IMR-90 (cell line): ENCODE data around the gene RPS6KA6. TPM values are rescaled to one million over a fixed set of nuclear protein-coding genes. Genes with fewer than 3 reads are reported as not detected.
A peak's percentile ranks its signal among the peaks of the same experiment; 100 is the strongest.

ENCODE experiments used
- ATAC-seq: fragments of 200-7000 bp; cut with Tn5 transposase; 2 replicates; pipeline ENCODE4 v1.9.1; 2020; ENCODE audit warnings: low read depth, mild to moderate bottlenecking, moderate library complexity
- Bru-seq: library from RNA; stranded (reverse); fragments of 400-500 nt; gene quantifications from one replicate; lab custom pipeline; 2021; lab: Mats Ljungman, UMichigan
- BruChase-seq, 2 experiments: library from RNA; stranded (reverse); fragments of 400-500 nt; gene quantifications; one replicate each; lab custom pipeline; 2021; lab: Mats Ljungman, UMichigan
- BruUV-seq: library from RNA; stranded (reverse); fragments of 400-500 nt; replicated peaks from 2 replicates; lab custom pipeline; 2021; lab: Mats Ljungman, UMichigan
- CTCF ChIA-PET: fragments of 300-600 bp; formaldehyde crosslinking; extraction: SDS; loops from one replicate; lab custom pipeline; 2021; ENCODE audit warnings: antibody characterized with exemption; lab: Yijun Ruan, JAX
- POLR2A ChIA-PET: fragments of 300-600 bp; sonication (Branson Sonifier 250); formaldehyde crosslinking; loops from one replicate; lab custom pipeline; 2022; ENCODE audit warnings: antibody characterized with exemption; ENCODE audit not compliant: unreplicated experiment; lab: Charles Lee
- DNase-seq: peaks from one replicate; pipeline ENCODE4 v3.0.0; 2013
- H2AFZ ChIP-seq: replicated peaks from 2 replicates; pipeline ENCODE3; 2013; ENCODE audit warnings: low read length, mild to moderate bottlenecking; ENCODE audit not compliant: poor library complexity
- H2AK5ac ChIP-seq: 2 replicates; pipeline ENCODE4 v1.6.1; 2013; ENCODE audit warnings: low read depth, low read length, inconsistent platforms
- H2AK9ac ChIP-seq: replicated peaks from 2 replicates; pipeline ENCODE3; 2013; ENCODE audit warnings: mild to moderate bottlenecking, low read depth, low read length, moderate library complexity; ENCODE audit not compliant: poor library complexity
- H2BK120ac ChIP-seq: 2 replicates; pipeline ENCODE4 v1.6.1; 2013; ENCODE audit warnings: low read depth, low read length, inconsistent platforms
- H2BK15ac ChIP-seq: 3 replicates; pipeline ENCODE4 v1.6.1; 2013; ENCODE audit warnings: low read depth, low read length, inconsistent platforms
- H2BK20ac ChIP-seq: 2 replicates; pipeline ENCODE4 v1.6.1; 2013; ENCODE audit warnings: low read depth, mild to moderate bottlenecking, inconsistent platforms, low read length, moderate library complexity
- H2BK5ac ChIP-seq: 2 replicates; pipeline ENCODE4 v1.6.1; 2013; ENCODE audit warnings: mild to moderate bottlenecking, low read depth, low read length, inconsistent platforms; ENCODE audit not compliant: poor library complexity, severe bottlenecking
- H3K14ac ChIP-seq: replicated peaks from 2 replicates; pipeline ENCODE4 v1.6.1; 2013; ENCODE audit warnings: low read depth, low read length, inconsistent platforms
- H3K18ac ChIP-seq: 2 replicates; pipeline ENCODE4 v1.6.1; 2013; ENCODE audit warnings: low read depth, low read length, control low read depth
- H3K23ac ChIP-seq: 2 replicates; pipeline ENCODE4 v1.6.1; 2013; ENCODE audit warnings: low read depth, low read length, inconsistent platforms
- H3K27ac ChIP-seq: 2 replicates; pipeline ENCODE4 v1.5.1; 2013; ENCODE audit warnings: mild to moderate bottlenecking, control low read depth, low read length; ENCODE audit not compliant: insufficient read depth
- H3K27me3 ChIP-seq: 2 replicates; pipeline ENCODE4 v1.6.1; 2013; ENCODE audit warnings: low read length; ENCODE audit not compliant: control insufficient read depth, insufficient read depth
- H3K36me3 ChIP-seq: 2 replicates; pipeline ENCODE4 v1.6.1; 2013; ENCODE audit warnings: low read length, mixed read lengths; ENCODE audit not compliant: control insufficient read depth, insufficient read depth
- H3K4ac ChIP-seq: 2 replicates; pipeline ENCODE4 v1.6.1; 2013; ENCODE audit warnings: low read depth, low read length, inconsistent platforms
- H3K4me1 ChIP-seq: 2 replicates; pipeline ENCODE4 v1.6.1; 2013; ENCODE audit warnings: low read length, mixed read lengths; ENCODE audit not compliant: control insufficient read depth, insufficient read depth
- H3K4me2 ChIP-seq: 2 replicates; pipeline ENCODE4 v1.6.1; 2013; ENCODE audit warnings: low read depth, mild to moderate bottlenecking, control low read depth, low read length, moderate library complexity
- H3K4me3 ChIP-seq: 2 replicates; pipeline ENCODE4 v1.5.1; 2013; ENCODE audit warnings: low read depth, mild to moderate bottlenecking, control low read depth, low read length, moderate library complexity; ENCODE audit not compliant: insufficient read depth
- H3K56ac ChIP-seq: 2 replicates; pipeline ENCODE4 v1.6.1; 2013; ENCODE audit warnings: low read length, inconsistent platforms; ENCODE audit not compliant: insufficient read depth; ENCODE audit errors: extremely low read depth
- H3K79me1 ChIP-seq, 2 experiments: 2 replicates each; pipeline ENCODE4 v1.6.1; 2013; ENCODE audit warnings: low read length in 2 of 2, inconsistent platforms in 1 of 2, low read depth in 1 of 2
- H3K9ac ChIP-seq: 2 replicates; pipeline ENCODE4 v1.6.1; 2013; ENCODE audit warnings: low read depth, low read length, control low read depth
- H3K9me1 ChIP-seq: 2 replicates; pipeline ENCODE4 v1.6.1; 2013; ENCODE audit warnings: low read length, inconsistent platforms; ENCODE audit not compliant: insufficient read depth
- H3K9me3 ChIP-seq: 2 replicates; pipeline ENCODE4 v1.6.1; 2013; ENCODE audit warnings: low read length; ENCODE audit not compliant: control insufficient read depth, insufficient read depth
- H4K20me1 ChIP-seq: 2 replicates; pipeline ENCODE4 v1.6.1; 2013; ENCODE audit warnings: low read length, inconsistent platforms; ENCODE audit not compliant: insufficient read depth
- H4K5ac ChIP-seq: 2 replicates; pipeline ENCODE4 v1.6.1; 2013; ENCODE audit warnings: mild to moderate bottlenecking, low read depth, low read length, control low read depth
- H4K8ac ChIP-seq, 2 experiments: 2 replicates each; pipeline ENCODE4 v1.6.1; 2013; ENCODE audit warnings: low read depth in 2 of 2, low read length in 2 of 2, control low read depth in 1 of 2, inconsistent platforms in 1 of 2
- H4K91ac ChIP-seq: 2 replicates; pipeline ENCODE4 v1.6.1; 2013; ENCODE audit warnings: low read depth, low read length, inconsistent platforms; ENCODE audit not compliant: insufficient read depth
- BHLHE40 ChIP-seq: fragments of 150-350 bp; IDR thresholded peaks from 2 replicates; pipeline ENCODE4 v1.6.1; 2016; ENCODE audit warnings: mild to moderate bottlenecking, low read depth, low read length
- CEBPB ChIP-seq: IDR thresholded peaks from 2 replicates; pipeline ENCODE4 v1.6.1; 2012; ENCODE audit warnings: low read depth, low read length, improper control_type of control experiment
- CHD1 ChIP-seq: IDR thresholded peaks from 2 replicates; pipeline ENCODE4 v1.6.1; 2012; ENCODE audit warnings: low read depth, low read length, improper control_type of control experiment
- FOS ChIP-seq: fragments of 150-350 bp; IDR thresholded peaks from 2 replicates; pipeline ENCODE4 v1.6.1; 2016; ENCODE audit warnings: low read depth, low read length
- MAFK ChIP-seq: IDR thresholded peaks from 2 replicates; pipeline ENCODE4 v1.6.1; 2012; ENCODE audit warnings: low read depth, low read length, improper control_type of control experiment
- MAZ ChIP-seq: IDR thresholded peaks from 2 replicates; pipeline ENCODE4 v1.6.1; 2012; ENCODE audit warnings: low read depth, mild to moderate bottlenecking, low read length, improper control_type of control experiment, moderate library complexity, borderline replicate concordance
- NFE2L2 ChIP-seq: fragments of 150-350 bp; IDR thresholded peaks from 2 replicates; pipeline ENCODE4 v1.6.1; 2016; ENCODE audit warnings: low read depth, mild to moderate bottlenecking, low read length
- POLR2A ChIP-seq: IDR thresholded peaks from 2 replicates; pipeline ENCODE4 v1.6.1; 2012; ENCODE audit warnings: mild to moderate bottlenecking, low read depth, low read length
- RAD21 ChIP-seq: IDR thresholded peaks from 2 replicates; pipeline ENCODE4 v1.6.1; 2012; ENCODE audit warnings: low read length, improper control_type of control experiment
- RCOR1 ChIP-seq: IDR thresholded peaks from 2 replicates; pipeline ENCODE4 v1.6.1; 2012; ENCODE audit warnings: mild to moderate bottlenecking, low read length, improper control_type of control experiment; ENCODE audit not compliant: insufficient replicate concordance
- RFX5 ChIP-seq: IDR thresholded peaks from 2 replicates; pipeline ENCODE4 v1.8.0; 2012; ENCODE audit warnings: low read depth, mild to moderate bottlenecking, low read length, moderate library complexity
- SMC3 ChIP-seq: fragments of 150-350 bp; IDR thresholded peaks from 2 replicates; pipeline ENCODE4 v1.6.1; 2016; ENCODE audit warnings: low read depth, mild to moderate bottlenecking, antibody characterized with exemption, low read length, moderate library complexity
- WGBS, 2 experiments: methylation state at CpG; one replicate each; pipeline versions ENCODE4 v1.1.5 to v1.1.7; 2013; ENCODE audit warnings: missing lambda C conversion rate in 2 of 2; ENCODE audit not compliant: insufficient read length in 1 of 2; ENCODE audit errors: extremely low coverage in 2 of 2; 5-methylcytosine and 5-hydroxymethylcytosine counted together
- dilution Hi-C: fragments of 300-500 bp; cut with HindIII; formaldehyde crosslinking; loops from one replicate; pipeline ENCODE4 v1.14.3; 2018; ENCODE audit warnings: low sequenced_read_pairs; ENCODE audit not compliant: unreplicated experiment
- in situ Hi-C: fragments of 300-500 bp; cut with MboI; formaldehyde crosslinking; loops from 3 replicates; pipeline ENCODE4 v1.14.3; 2019; ENCODE audit warnings: low sequenced_read_pairs, inconsistent platforms, mixed read lengths
- intact Hi-C: fragments of 100-400 bp; cut with micrococcal nuclease; formaldehyde crosslinking; loops from 2 replicates; pipeline ENCODE4 v1.10.0; 2022
- long read RNA-seq: library from polyadenylated mRNA; unstranded; transcript quantifications from one replicate; pipeline ENCODE4 v2.0.0, GENCODE V29; 2021; ENCODE audit not compliant: unreplicated experiment
- polyA plus RNA-seq, 3 experiments: library from polyadenylated mRNA; depleted of rRNA; stranded (reverse); fragments of >200 nt; gene quantifications; 2 replicates each; pipeline ENCODE4 v1.2.3, GENCODE V29; 2012; ENCODE audit warnings: low replicate concordance in 1 of 3
- total RNA-seq: library from RNA; depleted of rRNA; stranded (reverse); fragments of >200 nt; gene quantifications from 2 replicates; pipeline ENCODE4 v1.2.3, GENCODE V29; 2012; rRNA removed
- TF ChIP-seq, protein P1 (sequence below): fragments of 150-350 bp; IDR thresholded peaks from 2 replicates; pipeline ENCODE4 v1.6.1; 2016; ENCODE audit warnings: low read depth, mild to moderate bottlenecking, low read length, moderate library complexity, borderline replicate concordance
- TF ChIP-seq, protein P2 (sequence below): fragments of 150-350 bp; IDR thresholded peaks from 2 replicates; pipeline ENCODE4 v1.6.1; 2017; ENCODE audit warnings: mild to moderate bottlenecking, antibody characterized with exemption, low read length, low read depth

Gene RPS6KA6
- 6.8 and 9.4 TPM in 2 replicates for total RNA-seq
- polyA plus RNA-seq (2012; rRNA removed), result 2.6 and 3.6 TPM in 2 replicates
- polyA plus RNA-seq (2012; cell fraction: cytosol; rRNA removed), result 0.38 and 0.75 TPM in 2 replicates
- 1.2 and 7.6 TPM in 2 replicates for polyA plus RNA-seq (2012; cell fraction: nucleus; rRNA removed; ENCODE audit: low replicate concordance)
- percentile 53 among the genes with signal in this experiment for Bru-seq, nascent RNA
- percentile 46 among the genes with signal in this experiment for BruChase-seq, experiment 1, labeled RNA remaining after a 6-hour chase
- BruChase-seq, experiment 2, labeled RNA remaining after a 2-hour chase, result percentile 58 among the genes with signal in this experiment
- long read RNA-seq, transcript RPS6KA6-201 (22 exons, 2,547 nt), result major isoform, 5 of 10 reads
- long read RNA-seq, partial matches to known transcripts, result 0 of 10 reads
- long read RNA-seq, other reads (novel, unspliced or antisense), result 5 of 10 reads

- peak within 1 kb of the TSS; percentile 8; the same call in 1 of the 2 replicates for H3K23ac ChIP-seq
- peak within 1 kb of the TSS; percentile 26 for H2BK5ac ChIP-seq
- H3K4me3 ChIP-seq, result peak within 1 kb of the TSS; percentile 68
- no TSS peak for BruUV-seq
- H3K14ac ChIP-seq, result no peak within 1 kb of the TSS
- H4K91ac ChIP-seq, result no peak within 1 kb of the TSS; the same call in 1 of the 2 replicates
- peak within 1 kb of the TSS; percentile 30; the same call in 1 of the 2 replicates for H3K56ac ChIP-seq
- dilution Hi-C loops (no loop called here), intact Hi-C loops (loop anchor here (1.0 to 10.0 kb wide), 3 partner anchors 141 to 317 kb away; partner anchors contain the start of gene HDX), in situ Hi-C loops (no loop called here)
- H3K27me3 ChIP-seq, result no peaks in the 10 kb centered on the region
- H3K4me1 ChIP-seq, result no peaks in the 10 kb centered on the region
- H3K27ac ChIP-seq, result peak within 1 kb of the TSS; percentile 28
- H4K20me1 ChIP-seq, result no peaks in the 10 kb centered on the region
- ChIA-PET CTCF (interaction anchor here (1.1 kb wide), 1 partner anchor 141 kb away, joined by 3 read pairs; no protein-coding TSS in a partner anchor), POLR2A (no interaction called here)
- no peak within 1 kb of the TSS; the same call in 1 of the 2 replicates for H2BK120ac ChIP-seq
- peak within 1 kb of the TSS; percentile 50 for H3K4ac ChIP-seq
- peak within 1 kb of the TSS; percentile 28; the same call in 1 of the 2 replicates for H4K5ac ChIP-seq
- ATAC-seq (peak; percentile 68), DNase-seq (peak; percentile 22)
- no peaks in the 10 kb centered on the region for H3K36me3 ChIP-seq
- no peaks in the 10 kb centered on the region for H3K79me1 ChIP-seq
- H3K9ac ChIP-seq, result peak within 1 kb of the TSS; percentile 27
- no peak within 1 kb of the TSS for H2BK20ac ChIP-seq
- 17% methylated on average over 7 of the region's 81 CpGs; no CpG with 5 or more reads in 1 of the 2 experiments for WGBS, 2 experiments
- 0 out of 2 replicates have a peak within 1 kb of the TSS, but pooled peaks have one; percentile 33 for H2AK5ac ChIP-seq
- no peak within 1 kb of the TSS for H3K18ac ChIP-seq
- H3K9me1 ChIP-seq, result peaks cover 3% of the 10 kb centered on the region; the same call in 1 of the 2 replicates
- H2AFZ ChIP-seq, result peak within 1 kb of the TSS; percentile 89
- H2AK9ac ChIP-seq, result peak within 1 kb of the TSS; percentile 78
- H2BK15ac ChIP-seq, result no peak within 1 kb of the TSS
- no peaks in the 10 kb centered on the region for H3K9me3 ChIP-seq
- peak within 1 kb of the TSS in 1 of 2 experiments; percentile 58; a peak in 1 of 4 replicates for H4K8ac ChIP-seq
- H3K4me2 ChIP-seq, result peak within 1 kb of the TSS; percentile 98
- TF ChIP-seq MAZ, result no peak
- no peak for TF ChIP-seq RFX5
- no peak for TF ChIP-seq SMC3
- TF ChIP-seq, protein P1, sequence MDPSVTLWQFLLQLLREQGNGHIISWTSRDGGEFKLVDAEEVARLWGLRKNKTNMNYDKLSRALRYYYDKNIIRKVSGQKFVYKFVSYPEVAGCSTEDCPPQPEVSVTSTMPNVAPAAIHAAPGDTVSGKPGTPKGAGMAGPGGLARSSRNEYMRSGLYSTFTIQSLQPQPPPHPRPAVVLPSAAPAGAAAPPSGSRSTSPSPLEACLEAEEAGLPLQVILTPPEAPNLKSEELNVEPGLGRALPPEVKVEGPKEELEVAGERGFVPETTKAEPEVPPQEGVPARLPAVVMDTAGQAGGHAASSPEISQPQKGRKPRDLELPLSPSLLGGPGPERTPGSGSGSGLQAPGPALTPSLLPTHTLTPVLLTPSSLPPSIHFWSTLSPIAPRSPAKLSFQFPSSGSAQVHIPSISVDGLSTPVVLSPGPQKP, result no peak
- no peak for TF ChIP-seq CHD1
- TF ChIP-seq, protein P2, sequence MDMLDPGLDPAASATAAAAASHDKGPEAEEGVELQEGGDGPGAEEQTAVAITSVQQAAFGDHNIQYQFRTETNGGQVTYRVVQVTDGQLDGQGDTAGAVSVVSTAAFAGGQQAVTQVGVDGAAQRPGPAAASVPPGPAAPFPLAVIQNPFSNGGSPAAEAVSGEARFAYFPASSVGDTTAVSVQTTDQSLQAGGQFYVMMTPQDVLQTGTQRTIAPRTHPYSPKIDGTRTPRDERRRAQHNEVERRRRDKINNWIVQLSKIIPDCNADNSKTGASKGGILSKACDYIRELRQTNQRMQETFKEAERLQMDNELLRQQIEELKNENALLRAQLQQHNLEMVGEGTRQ, result no peak
- TF ChIP-seq CEBPB, result no peak
- no peak for TF ChIP-seq BHLHE40
- no peak for TF ChIP-seq RAD21
- TF ChIP-seq POLR2A, result no peak
- TF ChIP-seq RCOR1, result no peak
- no peak for TF ChIP-seq MAFK
- TF ChIP-seq FOS, result no peak
- TF ChIP-seq NFE2L2, result no peak
Measured at GRCh38 chrX:84187533-84188319, at the start of gene RPS6KA6. RPS6KA6 (minus strand) TSS chrX:84188199; CDS start chrX:84187899, 300 bp downstream.
